ENCODE measurements around the gene IVD. TPM values are rescaled to one million over a fixed set of nuclear protein-coding genes. Genes with fewer than 3 reads are reported as not detected.

IVD gene
- total RNA-seq, 1 donor from 2014 or later = 18.0 TPM

GRCh38 chr15:40456738-40457137 lies 51.1 kb downstream of the IVD start:
- no peaks in the 10 kb centered on the region for H3K27me3 ChIP-seq
- Mint-ChIP-seq H3K4me3 (no peak overlapping the region), H3K27me3 (ENCODE audit: insufficient read depth, low read depth) (peaks cover 3% of the 10 kb centered on the region), H3K36me3 (peaks cover 5% of the 10 kb centered on the region), H3K4me1 (peaks cover 53% of the 10 kb centered on the region), H3K9me3 (no peaks in the 10 kb centered on the region), H3K27ac (no peak overlapping the region)
- no peak overlapping the region for H3K9ac ChIP-seq
- no peak overlapping the region for H3K4me3 ChIP-seq
- DNase-seq (ENCODE audit: low spot score) = no peak
- H3K79me2 ChIP-seq (ENCODE audit: low read depth) = peaks cover 71% of the 10 kb centered on the region
- no peak overlapping the region for H3K27ac ChIP-seq
- TF ChIP-seq EZH2phosphoT487 (IDR thresholded peaks at IDR 0.05) (no peak), CTCF (IDR thresholded peaks at IDR 0.05) (no peak), EZH2 (IDR thresholded peaks at IDR 0.05) (no peak)
- peaks cover 85% of the 10 kb centered on the region for H4K20me1 ChIP-seq (ENCODE audit: low read depth)
- peaks cover 27% of the 10 kb centered on the region for H3K4me1 ChIP-seq
- H3K9me3 ChIP-seq (ENCODE audit: low read depth) = no peaks in the 10 kb centered on the region
- no peaks in the 10 kb centered on the region for H3K36me3 ChIP-seq
- H2AFZ ChIP-seq (replicated peaks) = no peak overlapping the region
- H3F3A ChIP-seq (ENCODE audit: low read depth) = peaks cover 3% of the 10 kb centered on the region
- no peak overlapping the region for H3K4me2 ChIP-seq

- no peaks in the 10 kb centered on the region for H3K9me3 Mint-ChIP-seq
- no peak overlapping the region for H3K4me3 Mint-ChIP-seq
Observed at GRCh38 chr15:40458495-40459371, 53.1 kb downstream of the IVD start.

GRCh38 chr15:40459391-40460015 lies 53.9 kb downstream of the IVD start:
- Histone ChIP-seq H3K4me3 (no peak overlapping the region), H3K4me2 (no peak overlapping the region), H3F3A (ENCODE audit: low read depth) (no peaks in the 10 kb centered on the region), H3K9me3 (ENCODE audit: low read depth) (no peaks in the 10 kb centered on the region), H3K79me2 (ENCODE audit: low read depth) (peaks cover 43% of the 10 kb centered on the region), H4K20me1 (ENCODE audit: low read depth) (peaks cover 60% of the 10 kb centered on the region), H3K36me3 (no peaks in the 10 kb centered on the region), H3K27me3 (no peaks in the 10 kb centered on the region), H3K27ac (no peak overlapping the region), H3K9ac (no peak overlapping the region), H3K4me1 (peaks cover 7% of the 10 kb centered on the region), H2AFZ (replicated peaks) (no peak overlapping the region)
- no peaks in the 10 kb centered on the region for H3K9me3 Mint-ChIP-seq
- DNase-seq (ENCODE audit: low spot score) = no peak
- H3K4me1 Mint-ChIP-seq = peaks cover 29% of the 10 kb centered on the region
- no peak overlapping the region for H3K27ac Mint-ChIP-seq
- no peak overlapping the region for H3K4me3 Mint-ChIP-seq
- TF ChIP-seq EZH2phosphoT487 (IDR thresholded peaks at IDR 0.05) = no peak
- TF ChIP-seq CTCF (IDR thresholded peaks at IDR 0.05) = no peak
- TF ChIP-seq EZH2 (IDR thresholded peaks at IDR 0.05) = no peak
- H3K36me3 Mint-ChIP-seq = peaks cover 7% of the 10 kb centered on the region
- no peaks in the 10 kb centered on the region for H3K27me3 Mint-ChIP-seq (ENCODE audit: insufficient read depth, low read depth)

More at GRCh38 chr15:40458495-40459371, 53.1 kb downstream of the IVD start:
- H4K20me1 ChIP-seq (ENCODE audit: low read depth) = peaks cover 65% of the 10 kb centered on the region
- TF ChIP-seq EZH2 (IDR thresholded peaks at IDR 0.05) (no peak), EZH2phosphoT487 (IDR thresholded peaks at IDR 0.05) (no peak), CTCF (IDR thresholded peaks at IDR 0.05) (no peak)
- H3K27me3 ChIP-seq = no peaks in the 10 kb centered on the region
- no peak for DNase-seq (ENCODE audit: low spot score)
- no peak overlapping the region for H3K4me3 ChIP-seq
- H3K9ac ChIP-seq = no peak overlapping the region
- H3K27me3 Mint-ChIP-seq (ENCODE audit: insufficient read depth, low read depth) = no peaks in the 10 kb centered on the region
- H3K4me2 ChIP-seq = no peak overlapping the region
- peaks cover 51% of the 10 kb centered on the region for H3K79me2 ChIP-seq (ENCODE audit: low read depth)
- H3K36me3 Mint-ChIP-seq = peaks cover 6% of the 10 kb centered on the region
- no peaks in the 10 kb centered on the region for H3F3A ChIP-seq (ENCODE audit: low read depth)
- H3K27ac Mint-ChIP-seq = no peak overlapping the region
- no peaks in the 10 kb centered on the region for H3K9me3 ChIP-seq (ENCODE audit: low read depth)
- no peak overlapping the region for H3K27ac ChIP-seq
- peaks cover 35% of the 10 kb centered on the region for H3K4me1 Mint-ChIP-seq
- H3K36me3 ChIP-seq = no peaks in the 10 kb centered on the region
- H2AFZ ChIP-seq (replicated peaks) = no peak overlapping the region
- H3K4me1 ChIP-seq = peaks cover 10% of the 10 kb centered on the region
